ENCODE measurements around the gene USP11. TPM values are rescaled to one million over a fixed set of nuclear protein-coding genes. Genes with fewer than 3 reads are reported as not detected.

Gene USP11
- total RNA-seq, 2 experiments from 2014 or later: 62.6 to 66.2 TPM

DNA sequence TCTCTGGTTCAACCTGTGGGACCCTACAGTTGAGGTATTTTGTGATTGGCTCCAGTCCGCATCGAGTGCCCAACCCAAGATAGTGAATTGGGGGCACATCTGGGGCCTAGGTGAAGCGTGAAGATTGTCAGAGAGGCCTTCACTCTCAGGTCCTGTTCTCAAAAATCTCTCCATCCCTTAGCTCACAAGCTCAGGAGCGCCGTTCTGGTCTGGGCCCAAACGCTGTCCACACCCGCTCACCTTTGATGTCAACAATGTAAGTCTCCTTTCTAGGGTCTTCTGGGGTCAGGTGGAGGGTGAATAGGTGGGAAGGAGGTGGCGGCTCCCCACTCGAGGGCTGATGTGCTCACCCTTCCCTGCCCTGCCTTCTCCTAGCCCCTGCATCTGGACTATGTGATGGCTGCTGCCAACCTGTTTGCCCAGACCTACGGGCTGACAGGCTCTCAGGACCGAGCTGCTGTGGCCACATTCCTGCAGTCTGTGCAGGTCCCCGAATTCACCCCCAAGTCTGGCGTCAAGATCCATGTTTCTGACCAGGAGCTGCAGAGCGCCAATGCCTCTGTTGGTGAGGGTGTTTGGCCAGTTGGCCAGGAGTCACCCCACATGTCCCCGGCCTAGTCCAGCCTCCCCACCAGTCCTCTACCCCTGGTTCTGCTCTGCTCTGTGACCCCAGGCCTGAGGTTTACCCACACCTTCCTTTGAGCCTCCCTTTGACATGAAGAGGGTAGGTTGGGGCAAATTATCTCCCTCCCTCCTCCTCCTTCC lies 22.0 kb upstream of the USP11 start:
- Mint-ChIP-seq H3K27me3 (no peaks in the 10 kb centered on the region), H3K4me3 (no peak overlapping the region), H3K27ac (no peak overlapping the region), H3K4me1 (ENCODE audit: low read depth) (peaks cover 4% of the 10 kb centered on the region), H3K36me3 (ENCODE audit: low read depth) (peaks cover 83% of the 10 kb centered on the region), H3K9me3 (no peaks in the 10 kb centered on the region)
- POLR2A ChIA-PET: no interaction called here
- H3K27ac ChIP-seq (ENCODE audit: low read depth in 1 of 2, low read length in 2 of 2): no peak overlapping the region
- H3K4me3 ChIP-seq (ENCODE audit: low read length): no peak overlapping the region
- H3K4me1 ChIP-seq (ENCODE audit: insufficient read depth, low read length): no peaks in the 10 kb centered on the region
- DNase-seq: no peak
- intact Hi-C loops (cut with DNase I, micrococcal nuclease): no loop called here
- no peak for ATAC-seq (ENCODE audit: poor library complexity)
- TF ChIP-seq, protein P1, sequence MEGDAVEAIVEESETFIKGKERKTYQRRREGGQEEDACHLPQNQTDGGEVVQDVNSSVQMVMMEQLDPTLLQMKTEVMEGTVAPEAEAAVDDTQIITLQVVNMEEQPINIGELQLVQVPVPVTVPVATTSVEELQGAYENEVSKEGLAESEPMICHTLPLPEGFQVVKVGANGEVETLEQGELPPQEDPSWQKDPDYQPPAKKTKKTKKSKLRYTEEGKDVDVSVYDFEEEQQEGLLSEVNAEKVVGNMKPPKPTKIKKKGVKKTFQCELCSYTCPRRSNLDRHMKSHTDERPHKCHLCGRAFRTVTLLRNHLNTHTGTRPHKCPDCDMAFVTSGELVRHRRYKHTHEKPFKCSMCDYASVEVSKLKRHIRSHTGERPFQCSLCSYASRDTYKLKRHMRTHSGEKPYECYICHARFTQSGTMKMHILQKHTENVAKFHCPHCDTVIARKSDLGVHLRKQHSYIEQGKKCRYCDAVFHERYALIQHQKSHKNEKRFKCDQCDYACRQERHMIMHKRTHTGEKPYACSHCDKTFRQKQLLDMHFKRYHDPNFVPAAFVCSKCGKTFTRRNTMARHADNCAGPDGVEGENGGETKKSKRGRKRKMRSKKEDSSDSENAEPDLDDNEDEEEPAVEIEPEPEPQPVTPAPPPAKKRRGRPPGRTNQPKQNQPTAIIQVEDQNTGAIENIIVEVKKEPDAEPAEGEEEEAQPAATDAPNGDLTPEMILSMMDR (IDR thresholded peaks at IDR 0.05): no peak
- CTCF ChIA-PET: no interaction called here
- H3K27me3 ChIP-seq (ENCODE audit: control insufficient read depth in 1 of 2, insufficient read depth in 2 of 2, low read length in 2 of 2): no peaks in the 10 kb centered on the region
- peaks cover 87% of the 10 kb centered on the region for H3K36me3 ChIP-seq (ENCODE audit: insufficient read depth, low read length)
- no peaks in the 10 kb centered on the region for H3K9me3 ChIP-seq (ENCODE audit: control insufficient read depth in 1 of 2, insufficient read depth in 1 of 2, low read length in 2 of 2)

DNA sequence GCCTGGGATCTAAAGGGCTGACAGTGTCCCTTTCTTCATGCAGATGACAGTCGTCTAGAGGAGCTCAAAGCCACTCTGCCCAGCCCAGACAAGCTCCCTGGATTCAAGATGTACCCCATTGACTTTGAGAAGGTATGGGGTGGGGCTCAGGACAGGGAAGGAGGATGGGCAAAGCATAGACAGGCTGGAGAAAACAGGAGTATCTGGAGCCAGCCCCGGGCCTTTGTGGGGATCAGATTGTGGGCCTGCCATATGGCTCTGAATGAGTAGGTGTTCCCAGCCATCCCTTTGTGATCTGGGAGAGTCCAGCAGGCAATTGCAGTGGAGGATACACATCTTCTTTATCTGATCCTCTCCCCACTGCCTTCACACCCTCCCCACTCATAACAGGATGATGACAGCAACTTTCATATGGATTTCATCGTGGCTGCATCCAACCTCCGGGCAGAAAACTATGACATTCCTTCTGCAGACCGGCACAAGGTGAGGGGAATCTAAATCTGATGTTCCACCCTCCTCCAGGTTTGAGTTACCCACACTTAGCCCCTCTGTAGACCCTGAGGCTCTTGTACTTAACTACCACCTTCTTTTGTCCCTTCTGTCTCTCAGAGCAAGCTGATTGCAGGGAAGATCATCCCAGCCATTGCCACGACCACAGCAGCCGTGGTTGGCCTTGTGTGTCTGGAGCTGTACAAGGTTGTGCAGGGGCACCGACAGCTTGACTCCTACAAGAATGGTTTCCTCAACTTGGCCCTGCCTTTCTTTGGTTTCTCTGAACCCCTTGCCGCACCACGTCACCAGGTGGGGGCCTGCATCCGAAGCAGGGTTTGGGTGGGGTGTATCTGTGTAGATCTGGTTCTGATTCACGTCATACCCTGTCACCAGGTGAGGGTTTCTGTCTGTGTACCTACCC lies 20.2 kb upstream of the USP11 start:
- H3K4me1 Mint-ChIP-seq (ENCODE audit: low read depth): peaks cover 21% of the 10 kb centered on the region
- ChIA-PET CTCF (no interaction called here), POLR2A (no interaction called here)
- H3K9me3 Mint-ChIP-seq: no peaks in the 10 kb centered on the region
- no peak for ATAC-seq (ENCODE audit: poor library complexity)
- H3K4me3 Mint-ChIP-seq: no peak overlapping the region
- Histone ChIP-seq H3K4me3 (ENCODE audit: low read length) (no peak overlapping the region), H3K4me1 (ENCODE audit: insufficient read depth, low read length) (peaks cover 9% of the 10 kb centered on the region), H3K9me3 (ENCODE audit: control insufficient read depth in 1 of 2, insufficient read depth in 1 of 2, low read length in 2 of 2) (no peaks in the 10 kb centered on the region), H3K27ac (ENCODE audit: low read depth in 1 of 2, low read length in 2 of 2) (no peak overlapping the region), H3K27me3 (ENCODE audit: control insufficient read depth in 1 of 2, insufficient read depth in 2 of 2, low read length in 2 of 2) (no peaks in the 10 kb centered on the region), H3K36me3 (ENCODE audit: insufficient read depth, low read length) (peaks cover 73% of the 10 kb centered on the region)
- H3K27me3 Mint-ChIP-seq: no peaks in the 10 kb centered on the region
- DNase-seq: no peak
- TF ChIP-seq, protein P1 (IDR thresholded peaks at IDR 0.05): no peak
- H3K36me3 Mint-ChIP-seq (ENCODE audit: low read depth): peaks cover 76% of the 10 kb centered on the region
- intact Hi-C loops (cut with DNase I, micrococcal nuclease): no loop called here
- no peak overlapping the region for H3K27ac Mint-ChIP-seq

DNA sequence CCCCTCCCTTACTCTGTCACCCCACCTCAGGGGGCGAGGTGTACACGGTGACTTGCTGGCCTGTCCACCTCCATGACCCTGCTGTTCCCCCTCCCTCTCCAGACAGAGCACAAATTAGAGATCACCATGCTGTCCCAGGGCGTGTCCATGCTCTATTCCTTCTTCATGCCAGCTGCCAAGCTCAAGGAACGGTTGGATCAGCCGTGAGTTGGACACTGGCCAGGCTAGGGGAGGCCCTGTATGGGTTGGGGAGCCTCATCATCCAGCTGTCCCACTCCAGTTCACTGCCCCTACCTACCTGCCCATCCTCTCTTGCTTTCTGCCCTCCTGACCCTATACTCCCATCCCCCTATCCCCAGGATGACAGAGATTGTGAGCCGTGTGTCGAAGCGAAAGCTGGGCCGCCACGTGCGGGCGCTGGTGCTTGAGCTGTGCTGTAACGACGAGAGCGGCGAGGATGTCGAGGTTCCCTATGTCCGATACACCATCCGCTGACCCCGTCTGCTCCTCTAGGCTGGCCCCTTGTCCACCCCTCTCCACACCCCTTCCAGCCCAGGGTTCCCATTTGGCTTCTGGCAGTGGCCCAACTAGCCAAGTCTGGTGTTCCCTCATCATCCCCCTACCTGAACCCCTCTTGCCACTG lies 18.3 kb upstream of the USP11 start:
- no peaks in the 10 kb centered on the region for H3K9me3 ChIP-seq (ENCODE audit: control insufficient read depth in 1 of 2, insufficient read depth in 1 of 2, low read length in 2 of 2)
- no peaks in the 10 kb centered on the region for H3K27me3 Mint-ChIP-seq
- no peak overlapping the region for H3K4me3 ChIP-seq (ENCODE audit: low read length)
- intact Hi-C loops (cut with DNase I, micrococcal nuclease): loop anchor here in 1 of 2 experiments (5.0 kb wide), 1 partner anchor 143 kb away; no protein-coding TSS in a partner anchor
- DNase-seq: no peak
- H3K4me3 Mint-ChIP-seq: no peak overlapping the region
- ChIA-PET POLR2A (no interaction called here), CTCF (interaction anchor here (1.0 kb wide), 1 partner anchor 12 kb away, joined by 3 read pairs; no protein-coding TSS in a partner anchor)
- H3K9me3 Mint-ChIP-seq: no peaks in the 10 kb centered on the region
- H3K4me1 ChIP-seq (ENCODE audit: insufficient read depth, low read length): peaks cover 15% of the 10 kb centered on the region
- H3K27me3 ChIP-seq (ENCODE audit: control insufficient read depth in 1 of 2, insufficient read depth in 2 of 2, low read length in 2 of 2): no peaks in the 10 kb centered on the region
- peaks cover 58% of the 10 kb centered on the region for H3K36me3 ChIP-seq (ENCODE audit: insufficient read depth, low read length)
- ATAC-seq (ENCODE audit: poor library complexity): no peak
- H3K27ac ChIP-seq (ENCODE audit: low read depth in 1 of 2, low read length in 2 of 2): no peak overlapping the region
- H3K36me3 Mint-ChIP-seq (ENCODE audit: low read depth): peaks cover 77% of the 10 kb centered on the region
- peaks cover 25% of the 10 kb centered on the region for H3K4me1 Mint-ChIP-seq (ENCODE audit: low read depth)
- TF ChIP-seq, protein P1 (IDR thresholded peaks at IDR 0.05): no peak
- H3K27ac Mint-ChIP-seq: no peak overlapping the region
